NCI-H446 treated with DMSO at 0.1 percent for 48 hours (cell line): Measurements from ENCODE around the gene UNC13A.

Experiments
- DNase-seq: peaks from one replicate; lab custom pipeline; 2025; lab: John Stamatoyannopoulos, UW

Gene UNC13A

GRCh38 chr19:17669419-17669818, 18.7 kb downstream of the UNC13A start:
- no peak for DNase-seq

- DNase-seq, result no peak
Observed at GRCh38 chr19:17665058-17665457, 23.1 kb downstream of the UNC13A start.

GRCh38 chr19:17659996-17660395, 28.2 kb downstream of the UNC13A start:
- DNase-seq, result no peak

GRCh38 chr19:17658666-17659065, 29.5 kb downstream of the UNC13A start:
- no peak for DNase-seq

GRCh38 chr19:17658240-17658639, 29.9 kb downstream of the UNC13A start:
- DNase-seq, result no peak

- no peak for DNase-seq
Observed at GRCh38 chr19:17656970-17657369, 31.2 kb downstream of the UNC13A start.

- DNase-seq, result no peak
Observed at GRCh38 chr19:17655751-17656472, 32.2 kb downstream of the UNC13A start.

- DNase-seq, result no peak
Observed at GRCh38 chr19:17654993-17655392, 33.2 kb downstream of the UNC13A start.

GRCh38 chr19:17652627-17653026, 35.5 kb downstream of the UNC13A start:
- DNase-seq, result no peak

- DNase-seq, result no peak
Observed at GRCh38 chr19:17648786-17649185, 39.4 kb downstream of the UNC13A start.

GRCh38 chr19:17648097-17648660, 40.0 kb downstream of the UNC13A start:
- no peak for DNase-seq

- no peak for DNase-seq
Observed at GRCh38 chr19:17647071-17648020, 40.8 kb downstream of the UNC13A start.

- DNase-seq, result no peak
Observed at GRCh38 chr19:17646441-17646840, 41.7 kb downstream of the UNC13A start.

GRCh38 chr19:17645339-17645963, 42.7 kb downstream of the UNC13A start:
- no peak for DNase-seq

- DNase-seq, result no peak
Observed at GRCh38 chr19:17642656-17643055, 45.5 kb downstream of the UNC13A start.

- no peak for DNase-seq
Observed at GRCh38 chr19:17641846-17642245, 46.3 kb downstream of the UNC13A start.

GRCh38 chr19:17641181-17641580, 47.0 kb downstream of the UNC13A start:
- DNase-seq, result no peak

- no peak for DNase-seq
Observed at GRCh38 chr19:17633700-17634099, 54.5 kb downstream of the UNC13A start.

GRCh38 chr19:17632577-17632976, 55.6 kb downstream of the UNC13A start:
- no peak for DNase-seq

GRCh38 chr19:17629760-17630159, 58.4 kb downstream of the UNC13A start:
- DNase-seq, result no peak

- no peak for DNase-seq
Observed at GRCh38 chr19:17627921-17628320, 60.2 kb downstream of the UNC13A start.

- DNase-seq, result no peak
Observed at GRCh38 chr19:17627161-17627560, 61.0 kb downstream of the UNC13A start.
